Posterior cingulate gyrus (tissue), 11 donors: Measurements from ENCODE around the gene MYCN.
"Not testable (repeated sequence)": the region's sequence is repeated elsewhere in the genome, so short reads cannot be mapped to it uniquely, and the experiment has no call there.

Experiments used
- DNase-seq, 10 donors: peaks; one replicate each; pipeline versions ENCODE4 v3.0.0 to v3.0.0-alpha.2; 2020 to 2021; ENCODE audit warnings: mixed read lengths in 3 of 10
- intact Hi-C: fragments of 100-400 bp; cut with DNase I; formaldehyde crosslinking; loops from one replicate; pipeline ENCODE4 v1.15.1; 2023

MYCN gene

GRCh38 chr2:15907461-15908324 lies 32.7 kb upstream of the MYCN start:
- DNase-seq, result no peak
- intact Hi-C loops, result no loop called here

DNA sequence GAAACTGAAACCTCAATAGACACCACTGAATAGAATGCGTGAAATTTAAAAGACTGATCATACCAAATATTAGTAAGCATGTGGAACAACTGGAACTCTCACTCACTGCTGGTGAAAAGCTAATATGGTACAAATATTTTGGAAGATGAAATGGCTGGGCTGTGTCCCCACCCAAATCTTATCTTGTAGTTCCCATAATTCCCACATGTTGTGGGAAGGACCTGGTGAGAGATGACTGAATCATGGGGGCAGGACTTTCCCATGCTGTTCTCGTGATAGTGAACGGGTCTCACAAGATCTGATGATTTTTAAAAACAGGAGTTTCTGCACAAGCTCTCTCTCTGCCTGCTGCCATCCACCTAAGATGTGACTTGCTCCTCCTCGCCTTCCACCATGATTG lies 32.0 kb upstream of the MYCN start:
- DNase-seq, result no peak
- intact Hi-C loops, result no loop called here

- DNase-seq, result no peak
- intact Hi-C loops, result no loop called here
Measured at GRCh38 chr2:15909157-15909556, 31.2 kb upstream of the MYCN start.

- intact Hi-C loops, result no loop called here
- no peak for DNase-seq
Measured at GRCh38 chr2:15909736-15910135, 30.6 kb upstream of the MYCN start.

DNA sequence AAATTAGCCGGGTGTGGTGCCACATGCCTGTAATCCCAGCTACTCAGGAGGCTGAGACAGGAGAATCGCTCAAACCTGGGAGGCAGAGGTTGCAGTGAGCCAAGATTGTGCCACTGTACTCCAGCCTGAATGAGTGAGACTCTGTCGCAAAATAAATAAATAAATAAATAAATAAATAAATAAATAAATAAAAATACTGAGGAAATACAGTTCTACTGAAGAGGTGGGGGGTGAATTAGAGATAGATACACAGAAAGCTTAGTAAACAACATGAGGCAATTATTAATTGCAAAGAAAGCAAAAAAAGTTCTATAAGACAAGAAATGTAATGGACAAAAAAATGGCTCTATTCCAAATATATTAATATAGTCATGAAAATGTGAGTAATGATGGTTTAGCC lies 29.1 kb upstream of the MYCN start:
- intact Hi-C loops, DNase-seq: not testable (repeated sequence)

GRCh38 chr2:15911686-15912085 lies 28.7 kb upstream of the MYCN start:
- intact Hi-C loops, result no loop called here
- no peak for DNase-seq

DNA sequence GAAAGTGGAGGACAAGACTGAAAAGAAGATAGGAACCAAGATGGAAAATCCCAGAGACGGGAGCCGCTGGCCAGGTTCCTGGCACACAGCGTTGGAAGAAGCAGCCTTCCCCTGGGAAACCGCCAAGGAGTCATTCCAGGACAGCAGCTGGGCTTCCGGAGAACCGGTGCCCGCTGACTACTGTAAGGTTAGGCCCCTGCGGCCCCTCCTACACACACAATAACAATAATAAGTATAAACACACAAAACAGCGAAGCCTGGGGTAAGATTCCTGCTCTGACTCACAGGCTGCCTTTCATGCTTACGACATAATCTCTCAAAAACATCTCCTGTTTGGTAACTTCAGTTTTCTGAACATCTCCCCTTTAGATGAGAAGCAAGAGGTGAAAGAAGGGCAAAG lies 28.1 kb upstream of the MYCN start:
- intact Hi-C loops, result no loop called here
- DNase-seq, result peak in 6 of 10 donors; percentile 22 to 87 (median 42)

GRCh38 chr2:15913146-15913545 lies 27.2 kb upstream of the MYCN start:
- DNase-seq, result no peak
- intact Hi-C loops, result no loop called here

DNA sequence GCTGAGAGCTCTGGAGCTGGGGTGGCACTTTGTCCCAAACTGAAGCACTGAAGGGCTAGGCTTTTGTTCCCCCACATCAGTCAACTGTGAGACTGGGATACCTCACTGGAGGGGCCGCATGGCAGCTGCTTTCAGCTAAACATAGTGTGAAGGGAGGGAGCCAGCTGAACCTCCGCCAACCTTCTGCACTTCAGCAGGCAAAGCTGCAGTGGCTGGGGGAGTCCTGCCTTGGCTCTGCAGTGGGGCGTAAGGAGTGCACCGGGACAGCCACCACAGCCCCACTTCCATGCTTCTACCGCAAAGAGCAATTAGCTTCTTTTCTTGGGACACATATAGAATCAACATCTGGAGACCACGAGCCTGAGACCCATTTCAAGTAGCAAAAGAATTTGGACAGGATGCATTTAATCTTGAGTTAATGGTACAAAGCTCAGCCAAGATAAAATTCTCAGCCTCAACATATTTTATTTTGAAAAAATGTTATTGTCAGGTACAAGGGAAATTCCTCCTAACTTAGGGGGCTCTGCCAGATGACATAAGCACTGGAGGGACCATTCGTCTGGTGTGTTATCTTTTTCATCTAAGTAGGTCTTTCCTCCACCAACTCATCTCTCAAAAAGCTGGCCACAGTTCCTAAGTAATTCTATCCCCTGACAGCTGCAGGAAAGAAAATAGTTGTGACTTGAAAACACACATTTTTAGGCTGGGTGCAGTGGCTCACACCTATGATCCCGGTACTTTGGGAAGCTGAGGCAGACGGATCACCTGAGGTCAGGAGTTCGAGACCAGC lies 25.6 kb upstream of the MYCN start:
- DNase-seq, result peak in 9 of 10 donors; percentile 34 to 93 (median 64)
- intact Hi-C loops, result no loop called here

- DNase-seq, intact Hi-C loops: not testable (repeated sequence)
Measured at GRCh38 chr2:15915546-15915945, 24.8 kb upstream of the MYCN start.

DNA sequence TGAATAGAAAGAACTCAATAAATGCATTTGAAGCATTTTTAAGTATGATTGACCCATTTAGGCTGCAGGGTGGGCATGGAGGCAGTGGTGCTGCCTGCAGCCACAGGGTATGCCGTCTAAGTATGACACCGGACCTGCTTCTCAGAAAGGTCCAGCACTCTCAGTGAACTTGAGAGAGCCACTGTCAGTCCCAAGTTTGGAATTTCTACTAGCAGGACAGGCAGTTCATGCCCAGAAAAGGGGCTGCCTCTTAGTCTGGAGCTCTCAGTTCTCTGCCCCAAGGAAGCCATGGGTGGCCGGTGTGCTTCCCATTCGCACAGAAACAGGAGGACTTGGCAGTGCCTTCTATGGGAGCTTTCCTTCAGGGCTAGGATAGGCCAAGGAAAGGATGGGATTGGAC lies 24.0 kb upstream of the MYCN start:
- intact Hi-C loops, result no loop called here
- DNase-seq, result no peak

GRCh38 chr2:15918761-15919356 lies 21.5 kb upstream of the MYCN start:
- DNase-seq, result no peak
- intact Hi-C loops, result no loop called here

- intact Hi-C loops, result no loop called here
- no peak for DNase-seq
Measured at GRCh38 chr2:15919716-15920434, 20.5 kb upstream of the MYCN start.

- intact Hi-C loops, result no loop called here
- no peak for DNase-seq
Measured at GRCh38 chr2:15920696-15921095, 19.7 kb upstream of the MYCN start.

GRCh38 chr2:15923597-15923996 lies 16.8 kb upstream of the MYCN start:
- intact Hi-C loops, result no loop called here
- no peak for DNase-seq

GRCh38 chr2:15925819-15926218 lies 14.5 kb upstream of the MYCN start:
- intact Hi-C loops, result no loop called here
- DNase-seq, result no peak

GRCh38 chr2:15926252-15926651 lies 14.1 kb upstream of the MYCN start:
- DNase-seq, result no peak

GRCh38 chr2:15927551-15928218 lies 12.7 kb upstream of the MYCN start:
- no peak for DNase-seq
- intact Hi-C loops, result no loop called here

More at GRCh38 chr2:15926252-15926651, 14.1 kb upstream of the MYCN start:
- intact Hi-C loops, result no loop called here

- intact Hi-C loops, DNase-seq: not testable (repeated sequence)
Measured at GRCh38 chr2:15929008-15929407, 11.3 kb upstream of the MYCN start.

GRCh38 chr2:15929861-15930260 lies 10.5 kb upstream of the MYCN start:
- intact Hi-C loops, result loop anchor here (10.0 kb wide), 1 partner anchor 195 kb away; no protein-coding TSS in a partner anchor
- no peak for DNase-seq
